ENCODE results near the gene SPATS2.
"Not testable (repeated sequence)": the region's sequence is repeated elsewhere in the genome, so short reads cannot be mapped to it uniquely, and the experiment has no call there.

SPATS2 gene

GRCh38 chr12:49357103-49357678 is 10.1 kb upstream of the SPATS2 start:
- ATAC-seq = no peak

GRCh38 chr12:49358483-49359141 is 8.7 kb upstream of the SPATS2 start:
- ATAC-seq = peak in 1 of 2 donors; percentile 83

DNA sequence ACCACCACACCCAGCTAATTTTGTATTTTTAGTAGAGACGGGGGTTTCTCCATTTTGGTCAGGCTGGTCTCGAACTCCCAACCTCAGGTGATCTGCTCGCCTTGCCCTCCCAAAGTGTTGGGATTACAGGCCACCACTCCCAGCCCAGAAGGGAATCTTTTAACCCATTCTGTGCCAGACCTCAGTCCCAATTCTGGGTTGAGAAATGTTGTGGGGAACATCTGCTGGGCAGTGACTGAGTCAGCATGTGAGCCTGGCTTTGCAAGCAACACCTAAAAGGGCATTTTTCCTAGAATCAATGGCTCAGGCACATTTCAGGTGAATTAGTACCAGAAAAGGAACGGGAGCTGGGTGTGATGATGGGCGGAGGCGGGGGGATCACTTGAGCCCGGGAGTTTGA is 7.6 kb upstream of the SPATS2 start:
- ATAC-seq = no peak

- ATAC-seq = no peak
Measured at GRCh38 chr12:49362077-49362476, 5.2 kb upstream of the SPATS2 start.

- no peak for ATAC-seq
Measured at GRCh38 chr12:49364989-49365388, 2.3 kb upstream of the SPATS2 start.

DNA sequence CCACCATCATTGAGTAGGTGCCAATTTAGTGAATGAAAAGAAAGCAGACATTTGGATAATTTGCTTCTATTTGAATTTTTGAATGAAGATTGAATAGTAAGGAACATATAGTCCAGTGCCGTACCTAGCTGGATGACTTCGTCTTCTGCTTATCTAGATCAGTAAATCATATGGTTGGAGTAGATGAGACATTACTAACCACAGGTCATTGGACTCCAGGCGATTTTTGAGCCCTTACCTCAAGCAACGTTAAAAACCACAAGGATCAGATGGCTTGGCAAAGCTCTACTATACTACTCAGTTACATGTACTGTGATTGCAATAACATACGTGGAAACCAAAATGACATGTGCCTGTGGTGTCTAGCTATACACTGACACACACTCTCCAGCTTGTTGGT is 1.7 kb upstream of the SPATS2 start:
- no peak for ATAC-seq

GRCh38 chr12:49366096-49366651 is 1.1 kb upstream of the SPATS2 start:
- ATAC-seq = peak; percentile 7 to 11

DNA sequence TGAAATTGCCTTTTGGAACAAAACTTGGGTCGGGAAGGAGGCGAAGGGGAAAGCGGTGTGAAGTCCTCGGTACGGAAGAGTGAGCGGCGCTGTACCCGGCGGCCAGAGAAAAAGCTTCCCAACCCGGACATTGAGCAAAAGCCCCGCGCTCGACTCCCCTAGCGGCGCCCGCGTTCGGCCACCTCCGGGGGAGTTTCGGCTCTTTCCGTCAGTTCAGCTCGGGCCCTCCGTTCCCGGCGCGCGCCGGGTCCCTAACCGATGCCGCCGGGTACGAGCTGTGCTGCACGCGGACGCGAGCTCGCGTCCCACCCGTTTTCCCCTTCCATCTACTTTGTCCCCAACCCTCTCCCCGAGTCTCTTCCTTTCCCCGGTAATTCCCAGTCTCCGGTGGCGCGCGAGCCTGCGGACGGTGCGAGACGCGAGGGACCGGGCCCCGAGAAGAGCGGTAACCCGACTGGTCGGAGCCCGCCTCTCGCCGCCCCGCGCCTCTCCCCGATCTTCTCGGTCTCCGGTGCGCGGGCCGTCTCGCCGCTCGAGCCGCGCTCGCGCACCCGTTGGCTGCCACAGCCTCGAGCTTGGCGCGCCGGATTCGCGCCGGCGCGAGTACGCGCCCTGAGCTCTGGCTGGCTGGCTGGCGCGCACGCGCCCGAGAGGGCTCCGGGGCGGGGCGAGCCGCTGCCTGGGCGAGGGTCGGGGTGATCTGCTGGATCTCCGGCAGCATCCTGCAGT is 446 bp upstream of the SPATS2 start:
- peak; percentile 83 to 86 for ATAC-seq

GRCh38 chr12:49368240-49368600 is 958 bp downstream of the SPATS2 start:
- ATAC-seq = no peak

DNA sequence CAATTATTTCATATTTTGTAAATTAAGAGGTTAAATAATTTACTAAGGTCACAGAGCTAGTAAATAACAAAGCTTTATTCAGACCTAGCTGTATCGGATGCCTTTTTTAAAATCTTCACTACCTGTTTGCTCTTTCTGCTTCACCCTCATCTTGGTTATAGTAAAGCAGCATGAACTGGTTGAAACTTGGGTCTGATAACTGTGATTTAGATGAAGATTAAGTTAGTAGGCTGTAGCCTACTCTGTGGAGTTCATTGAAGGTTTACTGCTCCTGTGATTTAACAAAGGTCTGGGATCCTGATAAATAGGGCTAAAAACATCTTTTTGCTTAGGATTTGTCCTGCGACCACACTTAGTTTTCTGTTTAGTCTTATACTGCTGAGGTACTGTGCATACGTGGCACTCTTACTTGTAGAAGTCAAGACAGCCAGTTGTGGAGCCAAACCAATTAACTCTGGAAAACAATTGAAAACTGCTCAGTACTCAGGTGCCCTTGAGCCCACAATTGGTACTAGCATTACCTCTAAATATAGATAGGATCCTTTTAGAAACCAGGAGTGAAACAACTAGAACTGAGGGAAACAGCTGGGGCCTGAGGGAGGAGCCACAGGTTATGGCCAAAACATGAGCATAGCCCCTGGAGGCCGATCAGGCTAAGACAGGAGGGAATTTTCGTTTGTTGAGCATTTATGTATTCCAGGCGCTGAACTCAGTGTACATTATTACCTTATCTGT is 2.3 kb downstream of the SPATS2 start:
- ATAC-seq = no peak

GRCh38 chr12:49370539-49370938 is 3.3 kb downstream of the SPATS2 start:
- ATAC-seq = no peak

GRCh38 chr12:49375406-49375805 is 8.1 kb downstream of the SPATS2 start:
- no peak for ATAC-seq

DNA sequence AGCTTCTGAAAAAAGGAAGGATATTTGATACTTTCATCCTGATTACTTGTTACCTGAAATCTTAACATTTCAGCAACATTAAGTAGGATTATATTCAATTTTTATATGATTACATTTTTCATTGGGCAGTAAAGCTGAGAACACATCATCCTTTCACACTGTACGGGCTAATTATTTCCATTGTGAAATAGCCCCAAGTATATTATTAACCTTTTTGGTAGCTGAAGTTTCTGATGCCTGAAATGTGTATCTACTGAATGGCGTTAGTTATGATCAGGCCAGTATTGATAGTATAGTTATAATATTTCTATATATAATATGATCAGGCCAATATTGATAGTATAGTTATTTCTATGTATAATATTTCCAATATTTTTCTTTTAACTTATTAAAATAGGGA is 10.1 kb downstream of the SPATS2 start:
- no peak for ATAC-seq

DNA sequence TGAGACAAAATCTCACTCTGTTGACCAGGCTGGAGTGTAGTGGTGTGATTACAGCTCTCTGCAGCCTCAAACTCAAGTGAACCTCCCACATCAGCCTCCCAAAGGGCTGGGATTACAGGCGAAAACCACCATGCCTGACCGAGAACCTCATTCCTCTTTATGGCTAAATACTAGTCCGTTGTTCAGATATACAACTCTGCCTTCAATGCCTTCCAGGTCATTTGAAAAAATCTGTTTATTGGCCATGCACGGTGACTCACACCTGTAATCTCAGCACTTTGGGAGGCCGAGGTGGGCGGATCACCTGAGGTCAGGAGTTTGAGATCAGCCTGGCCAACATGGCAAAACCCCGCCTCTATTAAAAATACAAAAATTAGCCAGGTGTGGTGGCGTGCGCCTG is 12.9 kb downstream of the SPATS2 start:
- ATAC-seq = not testable (repeated sequence)

GRCh38 chr12:49388682-49389386 is 21.6 kb downstream of the SPATS2 start:
- peak; percentile 41 to 63 for ATAC-seq

DNA sequence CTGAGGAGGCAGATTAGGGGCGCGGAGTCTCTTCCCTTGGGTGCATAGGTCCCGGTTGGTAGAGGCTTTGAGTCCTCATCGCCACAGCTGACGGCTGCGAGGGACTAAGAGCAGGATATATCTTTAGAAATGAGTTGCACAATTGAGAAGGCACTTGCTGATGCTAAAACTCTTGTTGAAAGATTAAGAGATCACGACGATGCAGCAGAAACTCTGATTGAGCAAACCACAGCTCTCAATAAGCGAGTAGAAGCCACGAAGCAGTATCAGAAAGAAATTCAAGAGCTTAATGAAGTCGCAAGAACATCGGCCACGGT is 22.1 kb downstream of the SPATS2 start:
- ATAC-seq = no peak

- ATAC-seq = no peak
Measured at GRCh38 chr12:49397000-49397399, 29.7 kb downstream of the SPATS2 start.

DNA sequence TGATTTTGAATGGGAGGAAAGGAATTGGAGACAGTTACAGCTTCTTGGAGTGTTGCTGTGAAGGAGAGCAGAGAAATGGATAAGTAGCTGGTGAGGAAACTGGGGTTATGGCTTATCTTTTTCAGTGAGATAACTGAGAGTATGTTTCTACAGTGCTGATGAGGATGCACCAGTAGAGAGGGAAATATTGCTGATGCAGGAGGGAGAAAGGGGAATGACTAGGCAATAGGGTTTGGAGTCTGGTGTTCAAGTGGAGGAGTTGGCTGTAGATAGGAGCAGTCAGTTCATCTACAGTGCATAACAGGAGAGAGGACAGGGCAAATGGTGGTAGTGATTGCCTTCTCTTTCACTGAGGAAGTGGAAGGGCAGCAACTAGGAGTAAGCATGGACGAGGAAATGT is 33.0 kb downstream of the SPATS2 start:
- ATAC-seq = no peak

DNA sequence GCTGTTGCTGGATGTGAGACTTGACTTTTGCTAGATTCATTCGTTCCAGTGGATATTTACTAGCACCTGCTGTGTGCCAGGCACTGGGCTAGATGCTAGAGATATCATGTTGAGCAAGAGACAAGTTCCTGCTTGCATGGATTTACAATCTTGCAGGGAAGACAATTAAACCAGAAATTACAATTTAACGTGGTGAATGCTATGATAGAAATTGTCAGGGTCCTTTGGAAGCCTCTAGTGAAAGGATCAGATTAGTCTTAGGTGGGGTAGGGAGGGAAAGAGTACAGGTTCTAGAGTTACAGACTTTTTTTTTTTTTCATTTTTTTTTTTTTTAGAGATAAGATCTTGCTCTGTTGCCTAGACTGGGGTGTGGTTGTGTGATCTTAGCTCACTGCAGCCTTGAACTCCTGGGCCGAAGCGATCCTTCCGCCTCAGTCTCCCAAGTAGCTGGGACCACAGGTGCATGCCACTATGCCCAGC is 36.7 kb downstream of the SPATS2 start:
- no peak for ATAC-seq

DNA sequence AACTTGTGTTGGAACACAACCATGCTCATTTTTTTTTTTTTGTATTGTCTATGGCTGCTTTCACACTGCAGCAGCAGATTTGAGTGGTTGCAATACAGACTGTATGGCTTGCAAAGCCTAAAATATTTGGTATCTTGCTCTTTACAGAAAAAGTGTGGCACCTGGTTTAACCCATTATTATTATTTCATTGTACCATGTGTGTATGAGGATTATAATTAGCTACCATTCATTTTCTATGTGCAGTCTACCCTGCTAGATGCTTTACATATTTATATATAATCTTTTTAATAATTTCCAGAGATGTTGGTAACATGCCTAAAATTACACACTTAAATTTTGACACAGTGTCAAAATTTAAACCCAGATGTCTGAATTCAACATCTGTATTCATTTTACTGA is 37.7 kb downstream of the SPATS2 start:
- ATAC-seq = no peak

- no peak for ATAC-seq
Measured at GRCh38 chr12:49410818-49411217, 43.6 kb downstream of the SPATS2 start.

DNA sequence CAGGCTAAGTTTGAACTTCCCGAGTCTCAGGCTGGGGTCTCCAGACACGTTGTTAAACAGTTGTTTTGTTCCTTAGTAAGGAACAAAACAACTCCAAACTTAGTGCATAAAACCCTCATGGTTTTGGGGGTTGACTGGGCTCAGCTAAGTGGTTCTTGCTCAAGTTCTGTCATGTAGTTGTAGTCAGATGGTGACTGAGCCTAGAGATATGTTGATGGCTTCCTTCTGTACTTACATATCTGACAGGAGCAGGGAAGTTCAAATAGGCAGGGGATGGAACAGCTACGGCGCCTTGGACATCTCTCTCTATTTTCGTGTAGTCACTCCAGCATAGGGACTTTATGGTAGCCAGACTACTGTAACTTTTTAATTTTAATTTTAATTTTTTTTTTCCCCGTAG is 45.7 kb downstream of the SPATS2 start:
- ATAC-seq = no peak

- no peak for ATAC-seq
Measured at GRCh38 chr12:49413796-49414195, 46.5 kb downstream of the SPATS2 start.

Data from activated CD4-positive, CD25-positive, alpha-beta regulatory T cell treated with anti-CD3 and anti-CD28 coated beads, Interleukin-2, amount 50 U/mL, for 24 hours (primary cell).